HG03097 (cell line): Measurements from ENCODE around the gene IDH3G.

Experiments used
- ATAC-seq: cut with Tn5 transposase; IDR thresholded peaks from one replicate; pipeline ENCODE4 v1.9.1; 2021; ENCODE audit not compliant: unreplicated experiment, low FRiP score

IDH3G gene

DNA sequence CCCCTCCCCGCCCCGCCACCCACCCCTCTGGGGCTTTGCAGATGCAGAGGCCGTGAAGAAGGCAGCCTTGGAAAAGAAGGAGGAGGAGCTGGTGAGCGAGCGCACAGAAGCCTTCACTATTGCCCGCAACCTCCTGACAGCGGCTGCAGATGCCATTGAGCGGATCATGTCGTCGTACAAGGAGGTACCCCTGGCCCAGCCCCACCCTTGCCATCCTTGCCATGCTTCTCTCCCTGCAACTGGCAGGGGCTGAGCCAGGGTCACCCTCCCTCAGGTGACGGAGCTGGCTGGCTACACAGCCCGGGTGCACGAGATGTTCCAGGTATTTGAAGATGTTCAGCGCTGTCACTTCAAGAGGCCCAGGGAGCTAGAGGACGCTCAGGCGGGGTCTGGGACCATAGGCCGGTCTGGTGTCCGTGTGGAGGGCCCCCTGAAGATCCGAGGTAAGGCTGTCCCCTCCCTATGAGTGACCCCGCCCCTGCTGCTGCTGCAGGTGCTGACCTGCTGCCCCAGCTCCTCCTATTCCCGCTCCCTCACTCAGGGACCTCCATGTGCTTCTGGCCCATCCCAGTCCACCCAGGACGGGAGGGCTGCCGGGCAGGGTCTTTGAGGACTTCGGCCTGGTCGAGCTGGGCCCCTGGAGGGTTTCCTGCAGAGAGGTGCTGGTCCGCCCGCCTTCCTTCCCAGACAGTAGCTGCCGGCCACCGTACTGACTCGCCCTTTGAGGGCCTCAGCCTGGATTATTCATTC, 57.9 kb downstream of the IDH3G start:
- no peak for ATAC-seq
